Stomach (tissue), 9 donors: ENCODE results near the gene HECTD4. TPM values are rescaled to one million over a fixed set of nuclear protein-coding genes. Genes with fewer than 3 reads are reported as not detected.
"Not testable (repeated sequence)": the region's sequence is repeated elsewhere in the genome, so short reads cannot be mapped to it uniquely, and the experiment has no call there.

Experiments used
- DNase-seq, 2 donors: peaks; one replicate each; pipeline versions ENCODE4 v3.0.0 to v3.0.0-alpha.2; 2013 to 2019
- H3K27ac ChIP-seq, 5 donors: fragments of 200-600 bp in 4 of 5; sonication (generic) in 4 of 5; one replicate each; pipeline ENCODE4 v1.5.1; 2013 to 2019; ENCODE audit warnings: mild to moderate bottlenecking in 1 of 5, moderate library complexity in 1 of 5
- H3K27me3 ChIP-seq, 3 donors: fragments of 200-600 bp; sonication (generic); one replicate each; pipeline ENCODE4 v1.5.1; 2017 to 2019; ENCODE audit warnings: mixed run types in 1 of 3
- H3K36me3 ChIP-seq, 4 donors: fragments of 200-600 bp; sonication (generic); 1 replicate in 3 of 4; 2 replicates in 1 of 4; pipeline ENCODE4 v1.5.1; 2016 to 2019
- H3K4me1 ChIP-seq, 4 donors: fragments of 200-600 bp; sonication (generic); one replicate each; pipeline ENCODE4 v1.5.1; 2016 to 2019
- H3K4me3 ChIP-seq, 4 donors: fragments of 200-600 bp; sonication (generic) in 3 of 4; one replicate each; pipeline ENCODE4 v1.5.1; 2016 to 2019; ENCODE audit warnings: mild to moderate bottlenecking in 1 of 4
- H3K9me3 ChIP-seq, 4 donors: fragments of 200-600 bp; sonication (generic); one replicate each; pipeline ENCODE4 v1.5.1; 2016 to 2019
- EP300 ChIP-seq: sonication (generic); formaldehyde crosslinking; IDR thresholded peaks from one replicate; pipeline ENCODE4 v1.6.1; 2017; ENCODE audit warnings: antibody characterized with exemption
- POLR2A ChIP-seq, 4 donors: fragments of 450-650 bp; IDR thresholded peaks; one replicate each; pipeline ENCODE4 v1.6.1; 2016; ENCODE audit warnings: antibody characterized with exemption in 4 of 4, control low read depth in 2 of 4, mild to moderate bottlenecking in 1 of 4, moderate library complexity in 1 of 4
- POLR2AphosphoS5 ChIP-seq, 3 donors: sonication (generic); formaldehyde crosslinking; IDR thresholded peaks; one replicate each; pipeline ENCODE4 v1.6.1; 2016; ENCODE audit warnings: antibody characterized with exemption in 3 of 3
- WGBS, 5 donors: extraction: QIAGEN DNeasy Blood & Tissue Kit in 3 of 5; methylation state at CpG; one replicate each; pipeline versions ENCODE4 v1.1.5 to v1.1.7; 2013 to 2018; 5-methylcytosine and 5-hydroxymethylcytosine counted together
- intact Hi-C: fragments of 100-400 bp; cut with DNase I; formaldehyde crosslinking; loops from one replicate; pipeline ENCODE4 v1.15.1; 2023; ENCODE audit warnings: low total_unique reads
- polyA plus RNA-seq, 3 donors: library from polyadenylated mRNA; stranded (reverse); fragments of 200-250 nt; gene quantifications; one replicate each; pipeline ENCODE4 v1.2.3, GENCODE V29; 2013
- total RNA-seq, 5 donors: library from RNA; depleted of rRNA; stranded (reverse); fragments of >200 nt; gene quantifications; one replicate each; pipeline versions ENCODE4 v1.1.0 to v1.2.3, GENCODE V29; 2014 to 2016
- TF ChIP-seq, protein P1 (sequence below), 7 experiments: fragments of 450-650 bp in 4 of 7; fragments of 200-600 bp in 3 of 7; sonication (generic) in 3 of 7; IDR thresholded peaks; one replicate each; pipeline ENCODE4 v1.5.1; 2016 to 2019; ENCODE audit warnings: antibody characterized with exemption in 7 of 7, control low read depth in 2 of 7, mild to moderate bottlenecking in 1 of 7
- donor health status: healthy with polysubstance abuse.
- donor health status: Bipolar disorder and iron deficiency.
- donor health status: healthy.

HECTD4 gene
- total and polyA plus RNA-seq, 8 donors: 3.2 to 375 (median 58.7) TPM

DNA sequence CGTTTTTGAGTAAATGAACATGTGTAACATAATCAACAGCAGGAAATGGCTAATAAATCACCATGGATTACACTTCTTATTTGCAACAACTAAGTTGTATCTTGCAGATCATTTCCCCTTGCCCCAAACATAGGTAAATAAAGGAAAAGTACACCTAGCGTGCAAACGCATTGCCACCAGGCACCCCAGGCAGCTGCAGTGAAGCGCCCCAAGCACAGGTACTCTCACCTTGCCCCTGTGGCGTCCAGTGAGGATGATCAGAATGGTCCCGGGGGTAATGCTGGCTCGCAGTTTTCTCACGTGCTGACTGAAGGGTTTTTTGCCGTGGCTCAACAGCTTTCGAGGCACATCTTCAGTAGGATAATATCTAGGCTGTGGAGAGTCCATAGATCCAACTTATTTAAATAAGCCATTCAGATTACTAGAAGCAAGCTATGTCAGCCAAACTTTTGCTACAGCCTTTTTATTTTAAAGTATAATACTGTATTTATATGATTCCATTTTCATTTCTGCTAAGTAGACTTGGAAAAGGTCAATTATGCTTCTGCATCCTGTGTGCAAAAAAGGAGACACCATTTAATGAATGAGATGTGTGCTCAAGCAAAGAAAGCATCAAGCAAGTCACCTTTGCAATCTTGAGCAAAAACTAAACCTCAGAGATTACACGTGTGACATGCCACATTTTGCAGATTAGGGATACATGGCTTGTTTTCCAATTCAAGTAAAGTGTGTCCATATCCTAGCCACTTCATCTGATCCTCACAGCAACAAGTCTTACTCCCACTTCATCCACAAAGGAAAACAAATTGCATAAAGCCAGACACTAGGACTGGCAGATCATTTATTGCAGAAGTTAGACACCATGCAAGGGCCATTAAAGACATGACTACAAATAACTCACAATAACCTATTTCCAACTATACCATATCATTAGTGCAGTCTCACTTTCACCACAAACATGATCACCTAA is 24.6 kb upstream of the HECTD4 start:
- intact Hi-C loops: no loop called here
- H3K4me3 ChIP-seq: peak overlapping the region in 2 of 4 donors; percentile 66 to 82
- DNase-seq: no peak
- peaks cover 12 to 30% (median 22%) of the 10 kb centered on the region in 4 donors for H3K4me1 ChIP-seq
- H3K9me3 ChIP-seq: no peaks in the 10 kb centered on the region
- peaks cover 39 to 50% (median 48%) of the 10 kb centered on the region in 4 donors for H3K36me3 ChIP-seq
- 72 to 78% (median 76%) methylated on average over 11 of the region's 11 CpGs for WGBS, 5 donors
- H3K27ac ChIP-seq: no peak overlapping the region
- TF ChIP-seq, protein P1, sequence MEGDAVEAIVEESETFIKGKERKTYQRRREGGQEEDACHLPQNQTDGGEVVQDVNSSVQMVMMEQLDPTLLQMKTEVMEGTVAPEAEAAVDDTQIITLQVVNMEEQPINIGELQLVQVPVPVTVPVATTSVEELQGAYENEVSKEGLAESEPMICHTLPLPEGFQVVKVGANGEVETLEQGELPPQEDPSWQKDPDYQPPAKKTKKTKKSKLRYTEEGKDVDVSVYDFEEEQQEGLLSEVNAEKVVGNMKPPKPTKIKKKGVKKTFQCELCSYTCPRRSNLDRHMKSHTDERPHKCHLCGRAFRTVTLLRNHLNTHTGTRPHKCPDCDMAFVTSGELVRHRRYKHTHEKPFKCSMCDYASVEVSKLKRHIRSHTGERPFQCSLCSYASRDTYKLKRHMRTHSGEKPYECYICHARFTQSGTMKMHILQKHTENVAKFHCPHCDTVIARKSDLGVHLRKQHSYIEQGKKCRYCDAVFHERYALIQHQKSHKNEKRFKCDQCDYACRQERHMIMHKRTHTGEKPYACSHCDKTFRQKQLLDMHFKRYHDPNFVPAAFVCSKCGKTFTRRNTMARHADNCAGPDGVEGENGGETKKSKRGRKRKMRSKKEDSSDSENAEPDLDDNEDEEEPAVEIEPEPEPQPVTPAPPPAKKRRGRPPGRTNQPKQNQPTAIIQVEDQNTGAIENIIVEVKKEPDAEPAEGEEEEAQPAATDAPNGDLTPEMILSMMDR (IDR thresholded peaks at IDR 0.05): no peak
- TF ChIP-seq EP300: no peak
- no peak for TF ChIP-seq POLR2AphosphoS5 (IDR thresholded peaks at IDR 0.05)
- TF ChIP-seq POLR2A (IDR thresholded peaks at IDR 0.05): no peak
- H3K27me3 ChIP-seq: no peaks in the 10 kb centered on the region

DNA sequence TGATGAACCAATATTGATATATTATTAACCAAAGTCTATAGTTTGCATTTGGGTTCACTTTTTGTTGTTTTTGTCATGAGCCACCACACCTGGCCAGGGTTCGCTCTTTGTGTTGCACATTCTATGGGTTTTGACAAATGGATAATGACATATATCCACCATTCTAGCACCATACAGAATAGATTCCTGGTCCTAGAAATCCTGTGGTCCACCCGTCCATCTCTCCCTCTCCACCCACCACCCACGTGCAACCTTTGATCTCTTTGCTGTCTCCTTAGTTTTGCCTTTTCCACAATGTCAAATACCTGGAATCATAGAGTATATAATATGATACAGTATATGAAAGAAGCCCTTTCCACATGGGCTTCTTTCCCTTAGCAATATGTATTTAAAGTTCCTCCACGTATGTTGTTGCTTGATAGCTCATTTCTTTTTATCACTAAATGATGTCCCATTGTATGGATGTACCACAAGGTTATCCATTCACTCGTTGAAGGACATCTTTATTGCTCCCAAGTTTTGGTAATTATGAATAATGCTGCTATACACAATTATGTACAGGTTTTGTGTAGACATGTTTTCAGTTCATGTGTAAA is 19.8 kb upstream of the HECTD4 start:
- TF ChIP-seq EP300 (no peak), POLR2A (IDR thresholded peaks at IDR 0.05) (no peak), POLR2AphosphoS5 (IDR thresholded peaks at IDR 0.05) (no peak)
- TF ChIP-seq, protein P1 (IDR thresholded peaks at IDR 0.05): no peak
- Histone ChIP-seq H3K27me3 (no peaks in the 10 kb centered on the region), H3K36me3 (peaks cover 28 to 37% (median 35%) of the 10 kb centered on the region in 4 donors), H3K27ac (no peak overlapping the region), H3K9me3 (no peaks in the 10 kb centered on the region), H3K4me3 (no peak overlapping the region), H3K4me1 (peaks cover 0 to 11% (median 2%) of the 10 kb centered on the region in 4 donors)
- intact Hi-C loops: no loop called here
- no peak for DNase-seq
- WGBS, 5 donors: 45 to 56% (median 49%) methylated on average over 5 of the region's 5 CpGs

DNA sequence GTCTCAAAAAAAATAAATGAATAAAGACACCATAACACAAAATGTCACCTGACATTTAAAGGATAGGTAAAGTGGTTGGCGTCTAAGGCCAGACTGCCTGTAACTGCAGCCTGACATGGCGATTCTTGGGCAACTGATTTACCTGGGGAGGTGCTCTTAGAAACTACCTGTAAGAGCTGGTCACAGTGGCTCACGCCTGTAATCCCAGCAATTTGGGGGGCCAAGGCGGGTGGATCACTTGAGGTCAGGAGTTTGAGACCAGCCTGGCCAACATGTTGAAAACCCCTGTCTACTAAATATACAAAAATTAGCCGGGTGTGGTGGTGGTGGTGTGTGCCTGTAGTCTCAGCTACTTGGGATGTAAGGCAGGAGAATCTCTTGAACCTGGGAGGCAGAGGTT is 18.8 kb upstream of the HECTD4 start:
- no peaks in the 10 kb centered on the region for H3K27me3 ChIP-seq
- no peaks in the 10 kb centered on the region for H3K9me3 ChIP-seq
- peaks cover 19 to 28% (median 26%) of the 10 kb centered on the region in 4 donors for H3K36me3 ChIP-seq
- no peak for DNase-seq
- H3K27ac ChIP-seq: no peak overlapping the region
- H3K4me1 ChIP-seq: peaks cover 0 to 2% (median 0%) of the 10 kb centered on the region in 4 donors
- no peak for TF ChIP-seq EP300
- H3K4me3 ChIP-seq: no peak overlapping the region
- intact Hi-C loops: no loop called here
- WGBS, 5 donors: 90 to 95% (median 90%) methylated on average over 5 of the region's 5 CpGs

DNA sequence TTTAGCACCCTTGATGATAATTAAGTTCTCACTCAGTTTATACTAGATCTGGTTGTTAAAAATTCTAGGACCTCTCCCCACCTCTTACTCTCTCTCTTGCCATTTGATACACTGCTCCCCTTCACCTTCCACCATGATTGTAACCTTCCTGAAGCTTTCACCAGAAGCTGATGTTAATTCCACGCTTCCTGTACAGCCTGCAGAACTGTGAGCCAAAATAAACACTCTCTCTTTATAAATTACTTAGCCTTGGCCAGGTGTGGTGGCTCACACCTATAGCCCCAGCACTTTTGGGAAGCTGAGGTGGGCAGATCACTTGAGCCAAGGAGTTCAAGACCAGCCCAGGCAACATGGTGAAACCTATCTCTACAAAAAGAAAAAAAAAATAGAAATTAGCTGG is 11.1 kb upstream of the HECTD4 start:
- no peak overlapping the region for H3K4me3 ChIP-seq
- no peak overlapping the region for H3K27ac ChIP-seq
- intact Hi-C loops: no loop called here
- no peaks in the 10 kb centered on the region for H3K4me1 ChIP-seq
- TF ChIP-seq, protein P1 (IDR thresholded peaks at IDR 0.05): no peak
- TF ChIP-seq POLR2A (IDR thresholded peaks at IDR 0.05) (no peak), POLR2AphosphoS5 (IDR thresholded peaks at IDR 0.05) (no peak), EP300 (no peak)
- WGBS, 5 donors: 16 to 45% (median 38%) methylated on average over 1 of the region's 1 CpG
- H3K36me3 ChIP-seq: no peaks in the 10 kb centered on the region
- DNase-seq: no peak
- no peaks in the 10 kb centered on the region for H3K9me3 ChIP-seq
- no peaks in the 10 kb centered on the region for H3K27me3 ChIP-seq

DNA sequence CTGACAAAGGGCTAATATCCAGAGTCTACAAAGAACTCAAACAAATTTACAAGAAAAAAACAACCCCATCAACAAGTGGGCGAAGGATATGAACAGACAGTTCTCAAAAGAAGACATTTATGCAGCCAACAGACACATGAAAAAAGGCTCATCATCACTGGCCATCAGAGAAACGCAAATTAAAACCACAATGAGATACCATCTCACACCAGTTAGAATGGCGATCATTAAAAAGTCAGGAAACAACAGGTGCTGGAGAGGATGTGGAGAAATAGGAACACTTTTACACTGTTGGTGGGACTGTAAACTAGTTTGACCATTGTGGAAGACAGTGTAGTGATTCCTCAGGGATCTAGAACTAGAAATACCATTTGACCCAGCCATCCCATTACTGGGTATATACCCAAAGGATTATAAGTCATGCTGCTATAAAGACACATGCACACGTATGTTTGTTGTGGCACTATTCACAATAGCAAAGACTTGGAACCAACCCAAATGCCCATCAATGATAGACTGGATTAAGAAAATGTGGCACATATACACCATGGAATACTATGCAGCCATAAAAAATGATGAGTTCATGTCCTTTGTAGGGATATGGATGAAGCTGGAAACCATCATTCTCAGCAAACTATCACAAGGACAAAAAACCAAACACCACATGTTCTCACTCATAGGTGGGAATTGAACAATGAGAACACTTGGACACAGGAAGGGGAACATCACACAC is 7.9 kb upstream of the HECTD4 start:
- intact Hi-C loops: loop anchor here (10.0 kb wide), 1 partner anchor 135 kb away; no protein-coding TSS in a partner anchor
- H3K27me3 ChIP-seq, DNase-seq, H3K27ac ChIP-seq, H3K36me3 ChIP-seq, H3K4me3 ChIP-seq, H3K9me3 ChIP-seq: not testable (repeated sequence)
- WGBS, 5 donors: 74 to 86% (median 84%) methylated on average over 2 to 4 of the region's 4 CpGs
- peaks cover 0 to 14% (median 4%) of the 10 kb centered on the region in 4 donors for H3K4me1 ChIP-seq
